Ovary (tissue), 3 donors: Measurements from ENCODE around the gene PLPP3.

Experiments
- CTCF ChIP-seq, 3 donors: fragments of 450-650 bp in 2 of 3; fragments of 200-600 bp in 1 of 3; IDR thresholded peaks; one replicate each; pipeline versions ENCODE4 v1.5.1 to v1.8.0; 2016 to 2022; ENCODE audit warnings: antibody characterized with exemption in 3 of 3, mild to moderate bottlenecking in 1 of 3
- EP300 ChIP-seq: sonication (generic); formaldehyde crosslinking; IDR thresholded peaks from one replicate; pipeline ENCODE4 v1.6.1; 2017; ENCODE audit warnings: antibody characterized with exemption
- POLR2A ChIP-seq: fragments of 450-650 bp; IDR thresholded peaks from one replicate; pipeline ENCODE4 v1.6.1; 2017; ENCODE audit warnings: antibody characterized with exemption, mild to moderate bottlenecking, moderate library complexity
- donor health status: DM: no; HTN: no; CAD: no.

- no peak for TF ChIP-seq CTCF (IDR thresholded peaks at IDR 0.05)
- TF ChIP-seq POLR2A: no peak
- TF ChIP-seq EP300: no peak
These were observed 127.0 kb downstream of the PLPP3 start for GRCh38 chr1:56452027-56453011.
